NB4 (cell line): ENCODE data around the gene MERTK.
"Not testable (repeated sequence)": the region's sequence is repeated elsewhere in the genome, so short reads cannot be mapped to it uniquely, and the experiment has no call there.

ENCODE experiments used
- DNase-seq: peaks from one replicate; pipeline ENCODE4 v3.0.0; 2010; ENCODE audit warnings: low read depth
- H3K4me3 ChIP-seq: one replicate; pipeline ENCODE4 v1.5.1; 2011; ENCODE audit warnings: mild to moderate bottlenecking, low read depth, low read length, moderate library complexity
- CTCF ChIP-seq: IDR thresholded peaks from one replicate; pipeline ENCODE4 v1.5.1; 2012; ENCODE audit warnings: low read depth, low read length
- MYC ChIP-seq: IDR thresholded peaks from 2 replicates; pipeline ENCODE4 v1.6.1; 2011; ENCODE audit warnings: low read depth, low read length
- POLR2A ChIP-seq: IDR thresholded peaks from 2 replicates; pipeline ENCODE4 v1.6.1; 2011; ENCODE audit warnings: mild to moderate bottlenecking; ENCODE audit not compliant: insufficient read length; ENCODE audit errors: extremely low read depth
- TF ChIP-seq, protein P1 (sequence below): IDR thresholded peaks from 2 replicates; pipeline ENCODE4 v1.6.1; 2011; ENCODE audit warnings: low read depth, low read length

The MERTK gene

GRCh38 chr2:111932841-111933291, 34.5 kb downstream of the MERTK start:
- H3K4me3 ChIP-seq, result no peak overlapping the region
- TF ChIP-seq POLR2A (no peak), CTCF (no peak), MYC (no peak)
- TF ChIP-seq, protein P1, sequence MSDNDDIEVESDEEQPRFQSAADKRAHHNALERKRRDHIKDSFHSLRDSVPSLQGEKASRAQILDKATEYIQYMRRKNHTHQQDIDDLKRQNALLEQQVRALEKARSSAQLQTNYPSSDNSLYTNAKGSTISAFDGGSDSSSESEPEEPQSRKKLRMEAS, result no peak
- DNase-seq, result no peak

- not testable (repeated sequence) for H3K4me3 ChIP-seq, DNase-seq
Observed at GRCh38 chr2:111933900-111934299, 35.5 kb downstream of the MERTK start.

GRCh38 chr2:111936881-111937280, 38.5 kb downstream of the MERTK start:
- H3K4me3 ChIP-seq, result no peak overlapping the region
- DNase-seq, result no peak
- TF ChIP-seq CTCF, result no peak
- no peak for TF ChIP-seq POLR2A
- no peak for TF ChIP-seq MYC
- TF ChIP-seq, protein P1, result no peak

DNA sequence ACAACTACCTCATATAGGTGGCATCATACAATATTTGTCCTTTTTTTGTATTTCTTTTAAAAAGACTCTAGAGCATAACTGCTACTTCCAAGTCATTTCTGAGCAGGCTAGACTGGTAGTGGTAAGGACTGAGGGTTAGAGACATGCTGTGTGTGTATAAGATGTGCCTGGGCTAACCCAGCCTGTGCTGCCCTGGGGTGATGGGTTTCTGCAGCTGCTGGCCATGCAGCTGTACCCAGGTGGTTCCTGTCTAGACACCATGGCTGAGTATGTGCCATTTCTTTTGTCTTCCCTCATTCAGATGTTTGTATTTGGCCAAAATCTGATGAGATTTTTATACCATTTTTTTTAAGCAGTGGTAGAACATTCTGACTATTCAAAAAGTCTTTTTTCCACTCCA, 40.0 kb downstream of the MERTK start:
- DNase-seq, result no peak
- TF ChIP-seq, protein P1, result no peak
- no peak for TF ChIP-seq MYC
- TF ChIP-seq POLR2A, result no peak
- no peak for TF ChIP-seq CTCF
- no peak overlapping the region for H3K4me3 ChIP-seq

GRCh38 chr2:111940333-111941196, 42.2 kb downstream of the MERTK start:
- no peak for DNase-seq
- H3K4me3 ChIP-seq, result no peak overlapping the region
- no peak for TF ChIP-seq MYC
- no peak for TF ChIP-seq POLR2A
- TF ChIP-seq, protein P1, result no peak
- TF ChIP-seq CTCF, result no peak

GRCh38 chr2:111941531-111941930, 43.1 kb downstream of the MERTK start:
- DNase-seq, result no peak
- TF ChIP-seq MYC, result no peak
- TF ChIP-seq, protein P1, result no peak
- no peak for TF ChIP-seq POLR2A
- TF ChIP-seq CTCF, result no peak
- no peak overlapping the region for H3K4me3 ChIP-seq
